HepG2 (cell line): ENCODE data around the gene CCDC73. TPM values are rescaled to one million over a fixed set of nuclear protein-coding genes. Genes with fewer than 3 reads are reported as not detected.

ENCODE experiments used
- DRAP1 ChIP-seq: IDR thresholded peaks from 2 replicates; pipeline ENCODE4 v1.6.1; 2016; ENCODE audit warnings: missing genetic modification reagents, missing compliant biosample characterization
- HNF4G ChIP-seq, 2 experiments: sonication (generic) in 1 of 2; formaldehyde crosslinking in 1 of 2; IDR thresholded peaks; 2 replicates each; pipeline versions ENCODE4 v1.4.0 to v1.6.1; 2011 to 2020; ENCODE audit warnings: borderline replicate concordance in 2 of 2, low read depth in 2 of 2, mild to moderate bottlenecking in 2 of 2, low read length in 1 of 2, missing genetic modification reagents in 1 of 2, moderate library complexity in 1 of 2
- NR2F1 ChIP-seq, 2 experiments: fragments of 450-650 bp in 1 of 2; formaldehyde crosslinking in 1 of 2; IDR thresholded peaks; 2 replicates each; pipeline versions ENCODE4 v1.5.0 to v1.6.1; 2016 to 2020; ENCODE audit warnings: mild to moderate bottlenecking in 1 of 2, missing compliant biosample characterization in 1 of 2, missing genetic modification reagents in 1 of 2, moderate library complexity in 1 of 2
- PHF21A ChIP-seq: sonication (generic); formaldehyde crosslinking; IDR thresholded peaks from 2 replicates; pipeline ENCODE4 v1.5.0; 2020; ENCODE audit warnings: mild to moderate bottlenecking, missing genetic modification reagents
- RAD51 ChIP-seq: fragments of 450-650 bp; IDR thresholded peaks from 2 replicates; pipeline ENCODE4 v1.6.1; 2016; ENCODE audit warnings: borderline replicate concordance
- SMYD3 ChIP-seq: sonication (generic); formaldehyde crosslinking; IDR thresholded peaks from 2 replicates; pipeline ENCODE4 v1.8.1; 2023; ENCODE audit warnings: mild to moderate bottlenecking, missing genetic modification reagents
- SOX5 ChIP-seq: IDR thresholded peaks from 2 replicates; pipeline ENCODE4 v1.6.1; 2016; ENCODE audit warnings: borderline replicate concordance
- STAT6 ChIP-seq: sonication (generic); formaldehyde crosslinking; IDR thresholded peaks from 2 replicates; pipeline ENCODE4 v1.4.0; 2020; ENCODE audit warnings: missing genetic modification reagents, mild to moderate bottlenecking, borderline replicate concordance
- TCF7L2 ChIP-seq: IDR thresholded peaks from 2 replicates; pipeline ENCODE4 v1.6.1; 2011; ENCODE audit warnings: mild to moderate bottlenecking, low read depth, low read length, moderate library complexity
- ZFP36L2 ChIP-seq: sonication (generic); formaldehyde crosslinking; IDR thresholded peaks from 2 replicates; pipeline ENCODE4 v1.4.0; 2020; ENCODE audit warnings: missing genetic modification reagents
- ZNF430 ChIP-seq: sonication (generic); formaldehyde crosslinking; IDR thresholded peaks from 2 replicates; pipeline ENCODE4 v1.9.0; 2021; ENCODE audit warnings: mild to moderate bottlenecking, missing genetic modification reagents
- ZNF589 ChIP-seq: sonication (generic); formaldehyde crosslinking; conservative IDR thresholded peaks from 2 replicates; pipeline ENCODE4 v1.8.0; 2022; ENCODE audit warnings: mild to moderate bottlenecking, moderate library complexity, missing genetic modification reagents
- ZNF773 ChIP-seq: sonication (generic); formaldehyde crosslinking; IDR thresholded peaks from 2 replicates; pipeline ENCODE4 v1.4.0; 2020; ENCODE audit warnings: missing genetic modification reagents, borderline replicate concordance
- ZSCAN22 ChIP-seq: sonication (generic); formaldehyde crosslinking; IDR thresholded peaks from 2 replicates; pipeline ENCODE4 v1.4.0; 2020; ENCODE audit warnings: mild to moderate bottlenecking, missing genetic modification reagents
- polyA plus RNA-seq, 8 experiments: library from polyadenylated mRNA; depleted of rRNA in 3 of 8; stranded (reverse) in 7 of 8; unstranded in 1 of 8; fragments of >200 nt; fragmentation: Illumina TruSeq in 4 of 8; extraction: Trizol in 4 of 8; gene quantifications; 2 replicates each; pipeline versions ENCODE4 v1.2.1 to v1.2.3, GENCODE V29; 2011 to 2016; ENCODE audit warnings: low read depth in 4 of 8, missing spikeins in 1 of 8, mixed read lengths in 1 of 8; ENCODE audit not compliant: insufficient read depth in 1 of 8
- total RNA-seq, 5 experiments: library from RNA; depleted of rRNA; stranded (reverse); fragments of >200 nt; fragmentation: Illumina TruSeq; extraction: Trizol; gene quantifications; 2 replicates each; pipeline ENCODE4 v1.2.3, GENCODE V29; 2016; ENCODE audit warnings: low read depth in 1 of 5
- TF ChIP-seq, protein P1 (sequence below): sonication (generic); formaldehyde crosslinking; IDR thresholded peaks from 2 replicates; pipeline ENCODE4 v1.4.0; 2020; ENCODE audit warnings: missing genetic modification reagents
- TF ChIP-seq, protein P2 (sequence below): sonication (generic); formaldehyde crosslinking; conservative IDR thresholded peaks from 2 replicates; pipeline ENCODE4 v1.8.0; 2022; ENCODE audit warnings: missing genetic modification reagents
- TF ChIP-seq, protein P3 (sequence below): sonication (generic); formaldehyde crosslinking; IDR thresholded peaks from 2 replicates; pipeline ENCODE4 v1.4.0; 2020; ENCODE audit warnings: low read depth, missing genetic modification reagents

Gene CCDC73
- total and polyA plus RNA-seq, 2 of the 13 experiments (the other 11 are each of a cell fraction or from before 2014, with no cell fraction given) = 0.01 to 0.11 TPM

DNA sequence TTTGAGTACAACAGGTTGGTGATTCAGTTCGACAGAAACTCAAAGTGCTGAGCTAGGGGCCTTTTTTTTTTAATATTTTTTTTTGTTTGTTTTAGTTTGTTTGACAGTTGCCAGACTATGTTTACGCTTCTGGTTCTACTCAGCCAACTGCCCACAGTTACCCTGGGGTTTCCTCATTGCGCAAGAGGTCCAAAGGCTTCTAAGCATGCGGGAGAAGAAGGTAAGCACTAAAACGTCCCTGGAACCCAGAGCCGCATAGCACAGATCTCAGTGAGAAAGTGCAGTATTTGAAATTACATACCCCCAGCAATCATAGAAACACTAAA is 35.9 kb upstream of the CCDC73 start (continued):
- TF ChIP-seq, protein P1, sequence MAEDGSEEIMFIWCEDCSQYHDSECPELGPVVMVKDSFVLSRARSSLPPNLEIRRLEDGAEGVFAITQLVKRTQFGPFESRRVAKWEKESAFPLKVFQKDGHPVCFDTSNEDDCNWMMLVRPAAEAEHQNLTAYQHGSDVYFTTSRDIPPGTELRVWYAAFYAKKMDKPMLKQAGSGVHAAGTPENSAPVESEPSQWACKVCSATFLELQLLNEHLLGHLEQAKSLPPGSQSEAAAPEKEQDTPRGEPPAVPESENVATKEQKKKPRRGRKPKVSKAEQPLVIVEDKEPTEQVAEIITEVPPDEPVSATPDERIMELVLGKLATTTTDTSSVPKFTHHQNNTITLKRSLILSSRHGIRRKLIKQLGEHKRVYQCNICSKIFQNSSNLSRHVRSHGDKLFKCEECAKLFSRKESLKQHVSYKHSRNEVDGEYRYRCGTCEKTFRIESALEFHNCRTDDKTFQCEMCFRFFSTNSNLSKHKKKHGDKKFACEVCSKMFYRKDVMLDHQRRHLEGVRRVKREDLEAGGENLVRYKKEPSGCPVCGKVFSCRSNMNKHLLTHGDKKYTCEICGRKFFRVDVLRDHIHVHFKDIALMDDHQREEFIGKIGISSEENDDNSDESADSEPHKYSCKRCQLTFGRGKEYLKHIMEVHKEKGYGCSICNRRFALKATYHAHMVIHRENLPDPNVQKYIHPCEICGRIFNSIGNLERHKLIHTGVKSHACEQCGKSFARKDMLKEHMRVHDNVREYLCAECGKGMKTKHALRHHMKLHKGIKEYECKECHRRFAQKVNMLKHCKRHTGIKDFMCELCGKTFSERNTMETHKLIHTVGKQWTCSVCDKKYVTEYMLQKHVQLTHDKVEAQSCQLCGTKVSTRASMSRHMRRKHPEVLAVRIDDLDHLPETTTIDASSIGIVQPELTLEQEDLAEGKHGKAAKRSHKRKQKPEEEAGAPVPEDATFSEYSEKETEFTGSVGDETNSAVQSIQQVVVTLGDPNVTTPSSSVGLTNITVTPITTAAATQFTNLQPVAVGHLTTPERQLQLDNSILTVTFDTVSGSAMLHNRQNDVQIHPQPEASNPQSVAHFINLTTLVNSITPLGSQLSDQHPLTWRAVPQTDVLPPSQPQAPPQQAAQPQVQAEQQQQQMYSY (CRISPR knock-in tag) = no peak
- TF ChIP-seq TCF7L2 = no peak
- no peak for TF ChIP-seq RAD51
- TF ChIP-seq SOX5 (CRISPR knock-in tag) = peak; percentile 39; the same call in 1 of the 2 replicates
- peak; percentile 66; the same call in 1 of the 2 replicates for TF ChIP-seq HNF4G (IDR thresholded peaks at IDR 0.05; ENCODE audit: borderline replicate concordance, low read depth, low read length)
- peak; percentile 34; the same call in 1 of the 2 replicates for TF ChIP-seq HNF4G (CRISPR knock-in tag; IDR thresholded peaks at IDR 0.05; ENCODE audit: borderline replicate concordance, low read depth)
- no peak for TF ChIP-seq ZSCAN22 (CRISPR knock-in tag)
- no peak for TF ChIP-seq SMYD3 (CRISPR knock-in tag)
- TF ChIP-seq ZNF589 (CRISPR knock-in tag) = no peak
- no peak for TF ChIP-seq ZFP36L2 (CRISPR knock-in tag)
- TF ChIP-seq ZNF430 (CRISPR knock-in tag) = no peak
- TF ChIP-seq, protein P2, sequence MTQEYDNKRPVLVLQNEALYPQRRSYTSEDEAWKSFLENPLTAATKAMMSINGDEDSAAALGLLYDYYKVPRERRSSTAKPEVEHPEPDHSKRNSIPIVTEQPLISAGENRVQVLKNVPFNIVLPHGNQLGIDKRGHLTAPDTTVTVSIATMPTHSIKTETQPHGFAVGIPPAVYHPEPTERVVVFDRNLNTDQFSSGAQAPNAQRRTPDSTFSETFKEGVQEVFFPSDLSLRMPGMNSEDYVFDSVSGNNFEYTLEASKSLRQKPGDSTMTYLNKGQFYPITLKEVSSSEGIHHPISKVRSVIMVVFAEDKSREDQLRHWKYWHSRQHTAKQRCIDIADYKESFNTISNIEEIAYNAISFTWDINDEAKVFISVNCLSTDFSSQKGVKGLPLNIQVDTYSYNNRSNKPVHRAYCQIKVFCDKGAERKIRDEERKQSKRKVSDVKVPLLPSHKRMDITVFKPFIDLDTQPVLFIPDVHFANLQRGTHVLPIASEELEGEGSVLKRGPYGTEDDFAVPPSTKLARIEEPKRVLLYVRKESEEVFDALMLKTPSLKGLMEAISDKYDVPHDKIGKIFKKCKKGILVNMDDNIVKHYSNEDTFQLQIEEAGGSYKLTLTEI (CRISPR knock-in tag) = no peak
- no peak for TF ChIP-seq STAT6 (CRISPR knock-in tag)
- TF ChIP-seq, protein P3, sequence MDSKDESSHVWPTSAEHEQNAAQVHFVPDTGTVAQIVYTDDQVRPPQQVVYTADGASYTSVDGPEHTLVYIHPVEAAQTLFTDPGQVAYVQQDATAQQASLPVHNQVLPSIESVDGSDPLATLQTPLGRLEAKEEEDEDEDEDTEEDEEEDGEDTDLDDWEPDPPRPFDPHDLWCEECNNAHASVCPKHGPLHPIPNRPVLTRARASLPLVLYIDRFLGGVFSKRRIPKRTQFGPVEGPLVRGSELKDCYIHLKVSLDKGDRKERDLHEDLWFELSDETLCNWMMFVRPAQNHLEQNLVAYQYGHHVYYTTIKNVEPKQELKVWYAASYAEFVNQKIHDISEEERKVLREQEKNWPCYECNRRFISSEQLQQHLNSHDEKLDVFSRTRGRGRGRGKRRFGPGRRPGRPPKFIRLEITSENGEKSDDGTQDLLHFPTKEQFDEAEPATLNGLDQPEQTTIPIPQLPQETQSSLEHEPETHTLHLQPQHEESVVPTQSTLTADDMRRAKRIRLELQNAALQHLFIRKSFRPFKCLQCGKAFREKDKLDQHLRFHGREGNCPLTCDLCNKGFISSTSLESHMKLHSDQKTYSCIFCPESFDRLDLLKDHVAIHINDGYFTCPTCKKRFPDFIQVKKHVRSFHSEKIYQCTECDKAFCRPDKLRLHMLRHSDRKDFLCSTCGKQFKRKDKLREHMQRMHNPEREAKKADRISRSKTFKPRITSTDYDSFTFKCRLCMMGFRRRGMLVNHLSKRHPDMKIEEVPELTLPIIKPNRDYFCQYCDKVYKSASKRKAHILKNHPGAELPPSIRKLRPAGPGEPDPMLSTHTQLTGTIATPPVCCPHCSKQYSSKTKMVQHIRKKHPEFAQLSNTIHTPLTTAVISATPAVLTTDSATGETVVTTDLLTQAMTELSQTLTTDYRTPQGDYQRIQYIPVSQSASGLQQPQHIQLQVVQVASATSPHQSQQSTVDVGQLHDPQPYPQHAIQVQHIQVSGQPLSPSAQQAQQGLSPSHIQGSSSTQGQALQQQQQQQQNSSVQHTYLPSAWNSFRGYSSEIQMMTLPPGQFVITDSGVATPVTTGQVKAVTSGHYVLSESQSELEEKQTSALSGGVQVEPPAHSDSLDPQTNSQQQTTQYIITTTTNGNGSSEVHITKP (CRISPR knock-in tag) = no peak
- TF ChIP-seq NR2F1 (CRISPR knock-in tag; IDR thresholded peaks at IDR 0.05) = no peak
- TF ChIP-seq PHF21A = peak; percentile 42; the same call in 1 of the 2 replicates
- no peak for TF ChIP-seq DRAP1 (CRISPR knock-in tag)
- TF ChIP-seq ZNF773 (CRISPR knock-in tag) = no peak
